Left lung (tissue), 10 donors: ENCODE results near the gene ALMS1. TPM values are rescaled to one million over a fixed set of nuclear protein-coding genes. Genes with fewer than 3 reads are reported as not detected.

Experiments used
- ATAC-seq: fragments of 200-7000 bp; cut with Tn5 transposase; one replicate; pipeline ENCODE4 v1.9.1; 2020; ENCODE audit warnings: moderate library complexity
- DNase-seq, 4 donors: peaks; one replicate each; pipeline ENCODE4 v3.0.0-alpha.2; 2013 to 2020
- H3K27ac ChIP-seq, 2 donors: fragments of 200-600 bp; sonication (generic) in 1 of 2; one replicate each; pipeline versions ENCODE4 v1.5.0 to v1.8.0; 2020 to 2021
- H3K27me3 ChIP-seq, 2 donors: fragments of 200-600 bp; sonication (generic) in 1 of 2; one replicate each; pipeline versions ENCODE4 v1.5.0 to v1.8.0; 2020 to 2021
- H3K36me3 ChIP-seq, 2 donors: fragments of 200-600 bp; sonication (generic) in 1 of 2; one replicate each; pipeline versions ENCODE4 v1.5.0 to v1.8.0; 2020 to 2021
- H3K4me1 ChIP-seq, 2 donors: fragments of 200-600 bp; one replicate each; pipeline ENCODE4 v1.8.0; 2021
- H3K4me3 ChIP-seq, 2 donors: fragments of 200-600 bp; sonication (generic) in 1 of 2; one replicate each; pipeline versions ENCODE4 v1.5.0 to v1.8.0; 2020 to 2021; ENCODE audit warnings: mild to moderate bottlenecking in 1 of 2
- H3K9me3 ChIP-seq, 2 donors: fragments of 200-600 bp; sonication (generic) in 1 of 2; one replicate each; pipeline versions ENCODE4 v1.5.0 to v1.8.0; 2020 to 2021
- CTCF ChIP-seq, 2 donors: fragments of 200-600 bp; sonication (generic) in 1 of 2; IDR thresholded peaks; one replicate each; pipeline versions ENCODE4 v1.5.0 to v1.8.0; 2021; ENCODE audit warnings: antibody characterized with exemption in 2 of 2
- intact Hi-C, 2 donors: fragments of 100-400 bp; cut with DNase I; formaldehyde crosslinking; loops; one replicate each; pipeline versions ENCODE4 v1.11.2 to v1.14.2; 2022
- polyA plus RNA-seq, 6 donors: library from polyadenylated mRNA; unstranded; fragments of 120-200 nt; gene quantifications; one replicate each; pipeline ENCODE4 v1.2.1, GENCODE V29; 2013; ENCODE audit not compliant: insufficient read length in 6 of 6
- total RNA-seq, 2 donors: library from RNA; stranded (reverse); fragmentation: NEBNext Ultra II Directional; extraction: Animal tissue kit (Norgen Biotek cat#: 25700); gene quantifications; one replicate each; pipeline ENCODE4 v1.2.1, GENCODE V29; 2021
- donor health status: DM: no; HTN: yes; CAD: no.
- donor health status: DM: no; HTN: no; CAD: no.

Gene ALMS1
- total and polyA plus RNA-seq, 8 donors, result 16.4 to 46.0 (median 39.7) TPM

- Histone ChIP-seq H3K27ac (no peak overlapping the region), H3K27me3 (no peaks in the 10 kb centered on the region), H3K36me3 (no peaks in the 10 kb centered on the region), H3K4me3 (no peak overlapping the region), H3K4me1 (no peaks in the 10 kb centered on the region), H3K9me3 (no peaks in the 10 kb centered on the region)
- DNase-seq (no peak), ATAC-seq (no peak)
- TF ChIP-seq CTCF (IDR thresholded peaks at IDR 0.05), result no peak
- intact Hi-C loops, result no loop called here
These were observed 29.1 kb downstream of the ALMS1 start for GRCh38 chr2:73414696-73415095.

GRCh38 chr2:73415906-73416305 is 30.3 kb downstream of the ALMS1 start:
- TF ChIP-seq CTCF (IDR thresholded peaks at IDR 0.05), result no peak
- ATAC-seq (no peak), DNase-seq (no peak)
- intact Hi-C loops, result no loop called here
- Histone ChIP-seq H3K36me3 (peaks cover 0 to 7% of the 10 kb centered on the region in 2 donors), H3K27me3 (no peaks in the 10 kb centered on the region), H3K4me1 (no peaks in the 10 kb centered on the region), H3K4me3 (no peak overlapping the region), H3K27ac (no peak overlapping the region), H3K9me3 (no peaks in the 10 kb centered on the region)

GRCh38 chr2:73418343-73418742 is 32.7 kb downstream of the ALMS1 start:
- peaks cover 0 to 7% of the 10 kb centered on the region in 2 donors for H3K36me3 ChIP-seq
- no peaks in the 10 kb centered on the region for H3K4me1 ChIP-seq
- H3K27me3 ChIP-seq, result no peaks in the 10 kb centered on the region
- ATAC-seq (peak; percentile 95), DNase-seq (peak; percentile 74 to 92 (median 80))
- intact Hi-C loops, result no loop called here
- peak overlapping the region; percentile 21 for H3K27ac ChIP-seq
- H3K4me3 ChIP-seq, result no peak overlapping the region
- no peaks in the 10 kb centered on the region for H3K9me3 ChIP-seq
- TF ChIP-seq CTCF (IDR thresholded peaks at IDR 0.05), result no peak

GRCh38 chr2:73423913-73424312 is 38.3 kb downstream of the ALMS1 start:
- Histone ChIP-seq H3K4me1 (no peaks in the 10 kb centered on the region), H3K27me3 (no peaks in the 10 kb centered on the region), H3K36me3 (peaks cover 0 to 7% of the 10 kb centered on the region in 2 donors), H3K27ac (no peak overlapping the region), H3K9me3 (no peaks in the 10 kb centered on the region), H3K4me3 (no peak overlapping the region)
- intact Hi-C loops, result no loop called here
- ATAC-seq (no peak), DNase-seq (no peak)
- no peak for TF ChIP-seq CTCF (IDR thresholded peaks at IDR 0.05)

- no peak for DNase-seq
These were observed 40.5 kb downstream of the ALMS1 start for GRCh38 chr2:73426176-73426575.

More at GRCh38 chr2:73426176-73426575, 40.5 kb downstream of the ALMS1 start:
- no peak overlapping the region for H3K27ac ChIP-seq
- no peaks in the 10 kb centered on the region for H3K9me3 ChIP-seq
- H3K36me3 ChIP-seq, result no peaks in the 10 kb centered on the region
- H3K4me1 ChIP-seq, result no peaks in the 10 kb centered on the region
- no peak for ATAC-seq
- intact Hi-C loops, result no loop called here
- no peak for TF ChIP-seq CTCF (IDR thresholded peaks at IDR 0.05)
- H3K4me3 ChIP-seq, result no peak overlapping the region
- no peaks in the 10 kb centered on the region for H3K27me3 ChIP-seq
